Measurements from ENCODE around the gene TNFSF9.

The TNFSF9 gene

DNA sequence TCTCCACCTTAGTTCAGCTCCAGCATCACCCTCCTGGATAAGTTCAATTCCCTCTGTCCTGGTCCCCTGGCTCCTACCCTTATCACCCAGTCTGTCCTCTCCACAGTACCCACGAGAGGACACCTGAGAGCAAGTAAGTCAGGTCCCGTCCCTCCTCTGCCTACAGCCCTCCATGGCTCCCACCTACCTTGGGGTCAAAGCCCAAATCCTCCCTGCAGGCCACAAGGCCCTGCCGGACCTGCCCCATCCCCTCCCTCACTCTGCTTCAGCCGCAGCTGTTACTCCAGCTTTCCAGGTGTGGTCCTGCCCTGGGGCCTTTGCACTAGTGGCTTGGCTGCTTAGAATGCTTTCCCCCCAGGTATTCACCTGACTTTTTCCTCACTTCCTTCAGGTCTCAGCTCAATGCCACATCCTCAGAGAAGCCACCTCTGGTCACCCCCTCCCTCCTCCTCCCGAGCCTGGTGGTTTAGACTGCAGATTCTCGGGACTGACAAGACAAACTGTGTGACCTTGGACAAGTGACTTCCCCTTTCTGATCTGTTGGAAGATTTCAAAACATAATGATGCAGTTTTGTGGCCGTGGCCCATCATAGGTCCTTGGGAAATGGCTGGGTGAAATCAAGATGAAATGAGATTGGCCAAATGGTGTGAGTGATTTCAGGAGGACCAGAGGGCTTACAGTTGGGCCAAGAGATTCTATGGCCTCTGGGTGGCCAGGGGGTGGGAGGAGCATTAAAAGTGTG is 32.4 kb upstream of the TNFSF9 start:
- Histone ChIP-seq H3K4me1 (ENCODE audit: low read length) (peaks cover 21% of the 10 kb centered on the region), H3K27me3 (ENCODE audit: low read depth, low read length) (no peaks in the 10 kb centered on the region), H4K20me1 (ENCODE audit: insufficient read depth, low read length) (no peaks in the 10 kb centered on the region), H3K79me2 (ENCODE audit: low read length) (no peaks in the 10 kb centered on the region), H3K27ac (ENCODE audit: low read length) (no peak overlapping the region), H2AFZ (ENCODE audit: low read depth, low read length) (no peak overlapping the region), H3K36me3 (replicated peaks; ENCODE audit: low read depth, low read length) (peaks cover 29% of the 10 kb centered on the region), H3K9me3 (ENCODE audit: insufficient read depth, low read length) (no peaks in the 10 kb centered on the region), H3K4me2 (ENCODE audit: low read length) (0 out of 2 replicates have a peak overlapping the region, but pooled peaks have one; percentile 12), H3K9ac (ENCODE audit: low read length) (no peak overlapping the region), H3K4me3 (ENCODE audit: low read length) (no peak overlapping the region)
- TF ChIP-seq CTCF (IDR thresholded peaks at IDR 0.05; ENCODE audit: low read depth, low read length) (no peak), EZH2phosphoT487 (IDR thresholded peaks at IDR 0.05; ENCODE audit: low read depth) (no peak)

- TF ChIP-seq CTCF (IDR thresholded peaks at IDR 0.05; ENCODE audit: low read depth, low read length) (no peak), EZH2phosphoT487 (IDR thresholded peaks at IDR 0.05; ENCODE audit: low read depth) (no peak)
- H3K4me1 ChIP-seq (ENCODE audit: low read length): peaks cover 24% of the 10 kb centered on the region
- no peak overlapping the region for H3K4me2 ChIP-seq (ENCODE audit: low read length)
- H3K9ac ChIP-seq (ENCODE audit: low read length): no peak overlapping the region
- H3K27ac ChIP-seq (ENCODE audit: low read length): no peak overlapping the region
- H3K27me3 ChIP-seq (ENCODE audit: low read depth, low read length): no peaks in the 10 kb centered on the region
- peaks cover 26% of the 10 kb centered on the region for H3K36me3 ChIP-seq (replicated peaks; ENCODE audit: low read depth, low read length)
- H3K9me3 ChIP-seq (ENCODE audit: insufficient read depth, low read length): no peaks in the 10 kb centered on the region
- no peaks in the 10 kb centered on the region for H3K79me2 ChIP-seq (ENCODE audit: low read length)
- H2AFZ ChIP-seq (ENCODE audit: low read depth, low read length): no peak overlapping the region
- no peaks in the 10 kb centered on the region for H4K20me1 ChIP-seq (ENCODE audit: insufficient read depth, low read length)
- no peak overlapping the region for H3K4me3 ChIP-seq (ENCODE audit: low read length)
These were observed 31.6 kb upstream of the TNFSF9 start for GRCh38 chr19:6499052-6499790.

DNA sequence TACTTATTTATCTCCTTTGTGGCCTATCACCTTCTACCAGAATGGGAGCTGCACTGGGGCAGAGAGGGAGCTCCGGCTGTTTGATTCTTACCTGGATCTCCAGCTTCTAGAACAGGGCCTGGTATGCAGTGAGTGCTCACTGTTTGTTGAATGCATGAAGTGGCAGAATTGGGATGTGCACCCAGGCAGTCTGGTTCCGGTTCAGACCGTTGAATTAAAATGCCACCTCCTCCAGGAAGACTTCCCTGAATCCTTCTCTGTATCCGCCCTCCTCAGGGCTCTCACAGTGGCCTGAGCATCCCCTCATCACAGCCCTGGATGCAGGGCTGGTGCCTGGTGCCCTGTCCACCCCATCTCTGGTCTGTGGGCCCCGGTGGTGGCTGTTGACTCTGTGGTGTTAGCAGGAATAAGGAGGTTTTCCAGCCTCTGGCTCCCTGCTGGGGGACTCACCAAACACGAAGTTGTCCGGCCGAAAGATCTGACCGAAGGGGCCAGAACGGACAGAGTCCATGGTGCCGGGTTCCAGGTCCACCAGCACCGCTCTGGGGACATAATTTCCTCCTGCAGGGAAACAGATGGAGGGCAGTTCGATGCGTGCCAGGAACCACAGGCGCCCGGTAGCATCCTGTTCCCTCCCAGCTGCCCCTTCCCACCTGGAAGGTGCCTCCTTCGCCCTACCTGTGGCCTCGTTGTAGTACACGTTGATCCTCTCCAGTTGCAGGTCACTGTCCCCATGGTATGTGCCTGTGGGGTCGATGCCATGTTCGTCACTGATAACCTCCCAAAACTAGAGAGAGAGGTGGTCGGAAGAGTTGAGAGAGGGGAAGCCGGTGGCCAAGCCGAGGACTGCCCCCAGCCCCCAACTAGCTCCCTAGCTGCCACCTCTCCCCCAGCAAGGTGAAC is 29.7 kb upstream of the TNFSF9 start:
- Histone ChIP-seq H3K4me3 (ENCODE audit: low read length) (peak overlapping the region; percentile 89), H3K4me2 (ENCODE audit: low read length) (peak overlapping the region; percentile 98), H2AFZ (ENCODE audit: low read depth, low read length) (no peak overlapping the region)

More for the DNA sequence above, 29.7 kb upstream of the TNFSF9 start:
- H3K79me2 ChIP-seq (ENCODE audit: low read length): no peaks in the 10 kb centered on the region
- no peaks in the 10 kb centered on the region for H3K9me3 ChIP-seq (ENCODE audit: insufficient read depth, low read length)
- H3K36me3 ChIP-seq (replicated peaks; ENCODE audit: low read depth, low read length): peaks cover 23% of the 10 kb centered on the region
- H4K20me1 ChIP-seq (ENCODE audit: insufficient read depth, low read length): no peaks in the 10 kb centered on the region
- TF ChIP-seq CTCF (IDR thresholded peaks at IDR 0.05; ENCODE audit: low read depth, low read length) (no peak), EZH2phosphoT487 (IDR thresholded peaks at IDR 0.05; ENCODE audit: low read depth) (no peak)
- no peaks in the 10 kb centered on the region for H3K27me3 ChIP-seq (ENCODE audit: low read depth, low read length)
- H3K27ac ChIP-seq (ENCODE audit: low read length): no peak overlapping the region
- peaks cover 33% of the 10 kb centered on the region for H3K4me1 ChIP-seq (ENCODE audit: low read length)
- peak overlapping the region; percentile 81 for H3K9ac ChIP-seq (ENCODE audit: low read length)
